GM20431 (cell line): ENCODE results near the gene SYNPO.

ENCODE experiments used
- in situ Hi-C: fragments of 300-500 bp; cut with MseI, MboI; formaldehyde crosslinking; loops from one replicate; pipeline ENCODE4 v1.15.0; 2020; ENCODE audit warnings: low sequenced_read_pairs; ENCODE audit not compliant: unreplicated experiment

Gene SYNPO

GRCh38 chr5:150671509-150672236 is 31.2 kb downstream of the SYNPO start:
- in situ Hi-C loops, result no loop called here

GRCh38 chr5:150672237-150672883 is 31.9 kb downstream of the SYNPO start:
- in situ Hi-C loops, result no loop called here

GRCh38 chr5:150672884-150673275 is 32.4 kb downstream of the SYNPO start:
- in situ Hi-C loops, result no loop called here

GRCh38 chr5:150674341-150674821 is 33.9 kb downstream of the SYNPO start:
- in situ Hi-C loops, result no loop called here

- in situ Hi-C loops, result no loop called here
Measured at GRCh38 chr5:150675069-150675468, 34.6 kb downstream of the SYNPO start.

- in situ Hi-C loops, result no loop called here
Measured at GRCh38 chr5:150676578-150676977, 36.1 kb downstream of the SYNPO start.

- in situ Hi-C loops, result no loop called here
Measured at GRCh38 chr5:150689120-150689519, 48.7 kb downstream of the SYNPO start.

GRCh38 chr5:150690760-150691159 is 50.3 kb downstream of the SYNPO start:
- in situ Hi-C loops, result no loop called here

GRCh38 chr5:150692276-150692675 is 51.8 kb downstream of the SYNPO start:
- in situ Hi-C loops, result no loop called here

- in situ Hi-C loops, result no loop called here
Measured at GRCh38 chr5:150694612-150695011, 54.2 kb downstream of the SYNPO start.

- in situ Hi-C loops, result no loop called here
Measured at GRCh38 chr5:150700246-150700593, 59.8 kb downstream of the SYNPO start.

GRCh38 chr5:150700594-150701377 is 60.3 kb downstream of the SYNPO start, which contains the start of gene RBM22:
TSS of gene RBM22 (minus strand) at chr5:150701062. CDS start at chr5:150700985, 77 bp downstream.
- in situ Hi-C loops, result no loop called here

GRCh38 chr5:150703762-150704161 is 63.3 kb downstream of the SYNPO start:
- in situ Hi-C loops, result no loop called here

- in situ Hi-C loops, result no loop called here
Measured at GRCh38 chr5:150706776-150707390, 66.4 kb downstream of the SYNPO start.
